ENCODE measurements around the gene HTR1A. TPM values are rescaled to one million over a fixed set of nuclear protein-coding genes. Genes with fewer than 3 reads are reported as not detected.

The HTR1A gene
- total RNA-seq, 2 donors from 2014 or later: not detected

DNA sequence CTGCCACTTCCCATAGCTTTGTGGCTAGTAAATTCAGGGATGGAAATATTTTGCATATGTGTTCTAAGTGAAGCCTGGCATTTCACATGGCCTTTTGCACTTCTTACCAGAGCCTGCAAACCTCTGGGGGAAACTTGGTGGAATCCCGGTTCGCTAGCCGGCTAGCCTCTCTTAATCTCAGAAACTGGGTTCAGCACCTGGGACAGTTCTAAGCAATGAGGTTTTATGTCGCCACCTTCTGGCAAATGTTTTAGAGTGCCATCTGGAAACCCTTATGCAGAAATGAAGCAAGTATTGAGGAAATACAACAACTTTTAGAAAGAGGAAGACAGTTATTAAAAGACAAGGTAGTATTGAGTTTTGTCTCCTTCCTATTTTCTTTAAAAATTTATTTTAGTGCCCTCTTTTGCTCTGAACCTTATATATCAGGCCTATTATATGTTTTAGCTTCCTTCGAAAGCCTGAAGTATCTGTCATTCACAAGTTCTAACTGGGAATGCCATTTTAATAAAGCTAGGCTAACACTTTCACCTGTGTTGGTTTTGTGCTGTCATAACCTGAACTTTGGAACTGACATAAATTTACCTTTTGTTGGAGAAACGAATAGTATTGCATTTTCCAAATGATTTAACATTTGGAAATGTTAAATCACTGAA, 963 bp upstream of the HTR1A start:
- Histone ChIP-seq H3K27me3 (peaks cover 17 to 18% of the 10 kb centered on the region in 2 donors), H3K4me1 (no peaks in the 10 kb centered on the region), H3K9me3 (no peaks in the 10 kb centered on the region), H3K36me3 (no peaks in the 10 kb centered on the region), H3K27ac (no peak overlapping the region), H3K4me3 (no peak overlapping the region)
- TF ChIP-seq, protein P1, sequence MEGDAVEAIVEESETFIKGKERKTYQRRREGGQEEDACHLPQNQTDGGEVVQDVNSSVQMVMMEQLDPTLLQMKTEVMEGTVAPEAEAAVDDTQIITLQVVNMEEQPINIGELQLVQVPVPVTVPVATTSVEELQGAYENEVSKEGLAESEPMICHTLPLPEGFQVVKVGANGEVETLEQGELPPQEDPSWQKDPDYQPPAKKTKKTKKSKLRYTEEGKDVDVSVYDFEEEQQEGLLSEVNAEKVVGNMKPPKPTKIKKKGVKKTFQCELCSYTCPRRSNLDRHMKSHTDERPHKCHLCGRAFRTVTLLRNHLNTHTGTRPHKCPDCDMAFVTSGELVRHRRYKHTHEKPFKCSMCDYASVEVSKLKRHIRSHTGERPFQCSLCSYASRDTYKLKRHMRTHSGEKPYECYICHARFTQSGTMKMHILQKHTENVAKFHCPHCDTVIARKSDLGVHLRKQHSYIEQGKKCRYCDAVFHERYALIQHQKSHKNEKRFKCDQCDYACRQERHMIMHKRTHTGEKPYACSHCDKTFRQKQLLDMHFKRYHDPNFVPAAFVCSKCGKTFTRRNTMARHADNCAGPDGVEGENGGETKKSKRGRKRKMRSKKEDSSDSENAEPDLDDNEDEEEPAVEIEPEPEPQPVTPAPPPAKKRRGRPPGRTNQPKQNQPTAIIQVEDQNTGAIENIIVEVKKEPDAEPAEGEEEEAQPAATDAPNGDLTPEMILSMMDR (IDR thresholded peaks at IDR 0.05): peak in 1 of 2 donors; percentile 65
- DNase-seq (ENCODE audit: low spot score): no peak

DNA sequence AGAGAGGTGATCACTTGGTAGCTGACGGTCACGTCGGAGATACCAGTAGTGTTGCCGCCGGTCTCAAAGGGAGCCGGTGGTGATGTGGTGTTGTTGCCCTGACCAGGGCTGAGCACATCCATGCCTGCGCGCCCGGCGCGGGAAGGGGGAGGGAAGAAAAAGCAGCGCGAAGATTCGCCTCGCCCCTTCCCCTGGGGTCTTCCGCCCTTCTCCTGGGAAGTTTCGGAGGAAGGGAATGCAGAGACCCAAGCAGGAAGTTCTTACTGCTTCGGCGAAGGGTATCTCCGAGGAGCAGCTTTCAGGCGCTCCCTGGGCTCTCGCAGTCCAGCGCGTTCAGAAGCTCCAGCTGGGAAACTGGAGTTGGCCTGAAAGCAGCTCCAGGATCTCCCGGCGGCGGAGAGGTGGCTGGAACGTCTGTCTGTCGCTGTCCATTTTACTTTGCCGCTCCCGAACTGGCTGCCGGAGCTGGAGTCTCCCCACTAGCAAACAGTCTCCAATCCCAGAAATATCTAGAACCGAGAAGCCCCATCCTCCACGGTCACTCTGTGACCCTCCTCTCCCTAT, 565 bp downstream of the HTR1A start:
- Histone ChIP-seq H3K27ac (no peak overlapping the region), H3K9me3 (no peaks in the 10 kb centered on the region), H3K4me3 (no peak overlapping the region), H3K36me3 (no peaks in the 10 kb centered on the region), H3K27me3 (peaks cover 17 to 18% of the 10 kb centered on the region in 2 donors), H3K4me1 (no peaks in the 10 kb centered on the region)
- DNase-seq (ENCODE audit: low spot score): no peak
- TF ChIP-seq, protein P1 (IDR thresholded peaks at IDR 0.05): no peak

DNA sequence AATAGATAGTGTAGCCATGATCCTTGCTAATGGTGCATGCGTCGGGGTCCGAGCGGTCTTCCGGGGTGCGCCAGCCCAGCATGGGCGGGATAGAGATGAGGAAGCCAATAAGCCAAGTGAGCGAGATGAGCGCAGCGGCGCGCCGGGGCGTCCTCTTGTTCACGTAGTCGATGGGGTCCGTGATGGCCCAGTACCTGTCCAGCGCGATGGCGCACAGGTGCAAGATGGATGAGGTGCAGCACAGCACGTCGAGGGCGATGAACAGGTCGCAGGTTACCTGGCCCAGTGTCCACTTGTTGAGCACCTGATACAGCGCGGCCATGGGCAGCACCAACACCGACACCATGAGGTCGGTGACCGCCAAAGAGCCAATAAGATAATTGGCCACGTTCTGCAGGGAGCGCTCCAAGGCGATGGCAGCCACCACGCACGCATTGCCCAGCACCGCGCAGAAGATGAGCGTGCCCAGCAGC, 1.1 kb downstream of the HTR1A start:
- Histone ChIP-seq H3K9me3 (no peaks in the 10 kb centered on the region), H3K27ac (no peak overlapping the region), H3K27me3 (peaks cover 17 to 18% of the 10 kb centered on the region in 2 donors), H3K4me1 (no peaks in the 10 kb centered on the region), H3K36me3 (no peaks in the 10 kb centered on the region), H3K4me3 (no peak overlapping the region)
- TF ChIP-seq, protein P1 (IDR thresholded peaks at IDR 0.05): no peak
- DNase-seq (ENCODE audit: low spot score): no peak

DNA sequence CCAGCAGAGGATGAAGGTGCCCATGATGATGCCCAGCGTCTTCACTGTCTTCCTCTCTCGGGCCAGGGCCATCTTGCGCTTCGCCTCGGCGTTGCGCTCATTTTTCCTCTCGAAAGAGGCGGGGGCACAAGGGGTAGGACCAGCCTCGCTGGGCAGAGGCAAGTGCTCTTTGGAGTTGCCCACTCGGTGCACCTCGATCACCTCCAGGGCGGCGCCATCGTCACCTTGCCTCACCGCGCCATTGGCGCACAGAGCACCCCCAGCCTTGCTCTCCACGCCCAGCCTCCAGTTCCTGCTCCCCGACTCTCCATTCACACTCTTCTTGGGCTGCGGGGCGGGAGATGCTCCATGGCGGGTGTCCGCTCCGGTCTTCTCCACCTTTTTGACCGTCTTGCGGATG, 1.6 kb downstream of the HTR1A start:
- TF ChIP-seq, protein P1 (IDR thresholded peaks at IDR 0.05): no peak
- H3K27me3 ChIP-seq: peaks cover 17 to 18% of the 10 kb centered on the region in 2 donors
- no peak for DNase-seq (ENCODE audit: low spot score)

DNA sequence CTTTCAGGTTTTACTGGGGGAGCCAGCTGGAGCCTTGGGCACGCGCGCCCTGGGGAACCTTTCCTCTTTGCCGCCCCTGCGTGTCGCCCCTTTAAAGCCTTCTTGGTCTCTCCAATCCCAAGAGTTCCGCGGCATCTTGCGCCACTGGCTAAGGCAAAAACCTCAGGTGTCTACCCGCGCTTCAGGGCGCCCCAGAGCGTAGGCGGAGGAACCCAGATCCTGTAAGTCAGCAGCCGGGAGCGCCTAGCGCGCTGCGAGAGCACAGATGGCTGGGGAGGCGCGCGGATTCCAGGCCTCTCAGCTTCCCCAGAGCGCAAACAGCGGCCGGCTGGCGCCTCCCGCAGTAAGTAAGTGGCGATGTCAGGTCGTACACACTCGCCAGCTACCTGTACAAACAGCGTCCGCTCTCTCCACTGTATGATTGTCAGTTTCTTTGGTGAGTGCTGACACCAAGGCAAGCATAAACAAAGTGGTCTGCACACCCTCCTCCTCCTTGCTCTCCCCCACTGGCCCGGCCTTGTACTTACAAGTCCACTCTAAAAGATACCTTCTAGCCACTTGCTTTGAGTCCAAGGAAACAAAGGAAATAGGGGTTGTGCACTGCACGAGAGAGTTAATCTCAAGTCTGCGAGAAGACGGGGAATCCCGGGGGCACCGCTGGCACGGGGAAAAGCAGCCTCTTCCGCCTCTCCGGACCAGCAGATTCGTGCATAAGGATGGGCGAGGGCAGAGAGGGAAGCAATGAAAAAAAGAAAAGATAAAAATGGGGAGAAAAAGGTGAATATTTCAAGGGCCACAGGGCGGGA, 2.9 kb downstream of the HTR1A start:
- Histone ChIP-seq H3K27ac (no peak overlapping the region), H3K36me3 (no peaks in the 10 kb centered on the region), H3K4me3 (no peak overlapping the region), H3K27me3 (peaks cover 17 to 18% of the 10 kb centered on the region in 2 donors), H3K9me3 (no peaks in the 10 kb centered on the region), H3K4me1 (no peaks in the 10 kb centered on the region)
- TF ChIP-seq, protein P1 (IDR thresholded peaks at IDR 0.05): no peak
- no peak for DNase-seq (ENCODE audit: low spot score)

More for the DNA sequence above, 1.6 kb downstream of the HTR1A start:
- Histone ChIP-seq H3K36me3 (no peaks in the 10 kb centered on the region), H3K4me1 (no peaks in the 10 kb centered on the region), H3K27ac (no peak overlapping the region), H3K9me3 (no peaks in the 10 kb centered on the region), H3K4me3 (no peak overlapping the region)

Measured in right atrium auricular region (tissue), 2 donors.